Kidney capillary endothelial cell (primary cell): ENCODE results near the gene SORCS1.

Source experiments
- DNase-seq: peaks from one replicate; pipeline ENCODE4 v3.0.0-alpha.2; 2018; ENCODE audit warnings: low spot score

SORCS1 gene

GRCh38 chr10:106655636-106656035 is 508.9 kb downstream of the SORCS1 start:
- no peak for DNase-seq

- DNase-seq, result no peak
Observed at GRCh38 chr10:106655165-106655564, 509.3 kb downstream of the SORCS1 start.

- DNase-seq, result no peak
Observed at GRCh38 chr10:106652279-106652678, 512.2 kb downstream of the SORCS1 start.

GRCh38 chr10:106648534-106649481 is 515.7 kb downstream of the SORCS1 start:
- no peak for DNase-seq

- no peak for DNase-seq
Observed at GRCh38 chr10:106643473-106643872, 521.0 kb downstream of the SORCS1 start.

GRCh38 chr10:106637873-106638272 is 526.6 kb downstream of the SORCS1 start:
- DNase-seq, result no peak

- no peak for DNase-seq
Observed at GRCh38 chr10:106636766-106637491, 527.6 kb downstream of the SORCS1 start.

GRCh38 chr10:106635947-106636346 is 528.6 kb downstream of the SORCS1 start:
- DNase-seq, result no peak

GRCh38 chr10:106631016-106631702 is 533.3 kb downstream of the SORCS1 start:
- no peak for DNase-seq

- DNase-seq, result no peak
Observed at GRCh38 chr10:106626371-106626770, 538.1 kb downstream of the SORCS1 start.

- no peak for DNase-seq
Observed at GRCh38 chr10:106625751-106626150, 538.8 kb downstream of the SORCS1 start.

- DNase-seq, result no peak
Observed at GRCh38 chr10:106619346-106619745, 545.2 kb downstream of the SORCS1 start.

- DNase-seq, result no peak
Observed at GRCh38 chr10:106618646-106619045, 545.9 kb downstream of the SORCS1 start.

- DNase-seq, result no peak
Observed at GRCh38 chr10:106615081-106615480, 549.4 kb downstream of the SORCS1 start.

GRCh38 chr10:106614293-106614692 is 550.2 kb downstream of the SORCS1 start:
- DNase-seq, result no peak

GRCh38 chr10:106612381-106612780 is 552.1 kb downstream of the SORCS1 start:
- no peak for DNase-seq

- DNase-seq, result no peak
Observed at GRCh38 chr10:106609470-106610266, 554.8 kb downstream of the SORCS1 start.

- DNase-seq, result no peak
Observed at GRCh38 chr10:106608066-106608465, 556.4 kb downstream of the SORCS1 start.

- no peak for DNase-seq
Observed at GRCh38 chr10:106595281-106595680, 569.2 kb downstream of the SORCS1 start.

- no peak for DNase-seq
Observed at GRCh38 chr10:106593876-106594275, 570.6 kb downstream of the SORCS1 start.

- no peak for DNase-seq
Observed at GRCh38 chr10:106592396-106592795, 572.1 kb downstream of the SORCS1 start.

GRCh38 chr10:106582291-106582690 is 582.2 kb downstream of the SORCS1 start:
- peak; percentile 27 for DNase-seq
